ENCODE measurements around the gene PIP4P1. TPM values are rescaled to one million over a fixed set of nuclear protein-coding genes. Genes with fewer than 3 reads are reported as not detected.
A peak's percentile ranks its signal among the peaks of the same experiment; 100 is the strongest.

PIP4P1 gene
- total and polyA plus RNA-seq, 2 of the 13 experiments (the other 11 are each of a cell fraction or from before 2014, with no cell fraction given) = 33.4 to 47.0 TPM

DNA sequence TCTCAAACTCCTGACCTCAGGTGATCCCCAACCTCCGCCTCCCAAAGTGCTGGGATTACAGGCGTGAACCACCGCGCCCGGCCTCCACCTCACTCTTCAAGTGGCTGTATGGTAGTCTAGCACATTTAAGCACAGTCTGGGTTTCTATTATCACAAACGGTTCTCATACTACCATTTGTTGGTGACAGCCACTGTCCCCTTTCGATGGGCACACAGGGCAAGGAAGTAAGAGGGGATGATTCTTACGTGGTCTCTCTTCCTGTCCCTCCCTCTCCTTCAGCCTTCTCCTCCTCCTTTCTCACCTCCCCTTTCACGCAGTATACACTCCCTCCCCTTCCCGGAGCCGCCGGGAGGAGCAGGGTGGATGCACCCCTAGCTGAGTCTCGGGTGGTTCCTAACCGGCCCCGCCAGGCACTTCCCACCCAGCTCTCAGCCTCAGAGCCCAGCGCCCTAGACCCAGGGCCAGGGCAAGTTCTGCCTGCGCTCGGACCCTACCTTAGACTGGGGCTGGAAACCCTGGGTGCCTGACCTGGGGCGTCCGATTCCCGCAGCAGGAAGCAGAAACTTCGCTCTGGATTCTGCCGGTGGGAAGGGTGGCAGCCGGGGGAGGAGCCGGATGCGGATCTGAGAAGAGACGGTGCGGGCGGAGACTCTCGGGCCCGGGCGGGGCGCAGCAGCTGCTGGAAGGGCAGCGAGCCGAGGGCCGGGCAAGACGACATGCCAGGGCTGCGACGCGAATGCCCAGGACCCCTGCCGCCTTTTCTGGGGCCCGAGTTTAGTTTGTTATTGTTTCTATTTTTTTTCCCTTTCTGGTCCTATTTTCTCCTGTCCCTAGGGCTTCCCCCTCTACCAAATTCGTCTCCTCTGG lies 48.1 kb downstream of the PIP4P1 start, which contains the start of gene TEP1 (continued):
- TF ChIP-seq, protein P1, sequence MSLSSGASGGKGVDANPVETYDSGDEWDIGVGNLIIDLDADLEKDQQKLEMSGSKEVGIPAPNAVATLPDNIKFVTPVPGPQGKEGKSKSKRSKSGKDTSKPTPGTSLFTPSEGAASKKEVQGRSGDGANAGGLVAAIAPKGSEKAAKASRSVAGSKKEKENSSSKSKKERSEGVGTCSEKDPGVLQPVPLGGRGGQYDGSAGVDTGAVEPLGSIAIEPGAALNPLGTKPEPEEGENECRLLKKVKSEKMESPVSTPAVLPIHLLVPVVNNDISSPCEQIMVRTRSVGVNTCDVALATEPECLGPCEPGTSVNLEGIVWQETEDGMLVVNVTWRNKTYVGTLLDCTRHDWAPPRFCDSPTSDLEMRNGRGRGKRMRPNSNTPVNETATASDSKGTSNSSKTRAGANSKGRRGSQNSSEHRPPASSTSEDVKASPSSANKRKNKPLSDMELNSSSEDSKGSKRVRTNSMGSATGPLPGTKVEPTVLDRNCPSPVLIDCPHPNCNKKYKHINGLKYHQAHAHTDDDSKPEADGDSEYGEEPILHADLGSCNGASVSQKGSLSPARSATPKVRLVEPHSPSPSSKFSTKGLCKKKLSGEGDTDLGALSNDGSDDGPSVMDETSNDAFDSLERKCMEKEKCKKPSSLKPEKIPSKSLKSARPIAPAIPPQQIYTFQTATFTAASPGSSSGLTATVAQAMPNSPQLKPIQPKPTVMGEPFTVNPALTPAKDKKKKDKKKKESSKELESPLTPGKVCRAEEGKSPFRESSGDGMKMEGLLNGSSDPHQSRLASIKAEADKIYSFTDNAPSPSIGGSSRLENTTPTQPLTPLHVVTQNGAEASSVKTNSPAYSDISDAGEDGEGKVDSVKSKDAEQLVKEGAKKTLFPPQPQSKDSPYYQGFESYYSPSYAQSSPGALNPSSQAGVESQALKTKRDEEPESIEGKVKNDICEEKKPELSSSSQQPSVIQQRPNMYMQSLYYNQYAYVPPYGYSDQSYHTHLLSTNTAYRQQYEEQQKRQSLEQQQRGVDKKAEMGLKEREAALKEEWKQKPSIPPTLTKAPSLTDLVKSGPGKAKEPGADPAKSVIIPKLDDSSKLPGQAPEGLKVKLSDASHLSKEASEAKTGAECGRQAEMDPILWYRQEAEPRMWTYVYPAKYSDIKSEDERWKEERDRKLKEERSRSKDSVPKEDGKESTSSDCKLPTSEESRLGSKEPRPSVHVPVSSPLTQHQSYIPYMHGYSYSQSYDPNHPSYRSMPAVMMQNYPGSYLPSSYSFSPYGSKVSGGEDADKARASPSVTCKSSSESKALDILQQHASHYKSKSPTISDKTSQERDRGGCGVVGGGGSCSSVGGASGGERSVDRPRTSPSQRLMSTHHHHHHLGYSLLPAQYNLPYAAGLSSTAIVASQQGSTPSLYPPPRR (CRISPR knock-in tag; IDR thresholded peaks at IDR 0.05; ENCODE audit: borderline replicate concordance) = peak; percentile 17; the same call in 1 of the 2 replicates
- TF ChIP-seq SIN3B (IDR thresholded peaks at IDR 0.05; ENCODE audit: low read length) = peak; percentile 40; the same call in 1 of the 2 replicates
- TF ChIP-seq, protein P2, sequence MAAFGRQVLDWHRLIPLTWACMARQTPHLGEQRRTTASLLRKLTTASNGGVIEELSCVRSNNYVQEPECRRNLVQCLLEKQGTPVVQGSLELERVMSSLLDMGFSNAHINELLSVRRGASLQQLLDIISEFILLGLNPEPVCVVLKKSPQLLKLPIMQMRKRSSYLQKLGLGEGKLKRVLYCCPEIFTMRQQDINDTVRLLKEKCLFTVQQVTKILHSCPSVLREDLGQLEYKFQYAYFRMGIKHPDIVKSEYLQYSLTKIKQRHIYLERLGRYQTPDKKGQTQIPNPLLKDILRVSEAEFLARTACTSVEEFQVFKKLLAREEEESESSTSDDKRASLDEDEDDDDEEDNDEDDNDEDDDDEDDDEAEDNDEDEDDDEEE (CRISPR knock-in tag; IDR thresholded peaks at IDR 0.05) = peak; percentile 92
- TF ChIP-seq XRCC5 (optimal IDR thresholded peaks at IDR 0.05; ENCODE audit: low read length) = peak; percentile 79
- TF ChIP-seq, protein P3, sequence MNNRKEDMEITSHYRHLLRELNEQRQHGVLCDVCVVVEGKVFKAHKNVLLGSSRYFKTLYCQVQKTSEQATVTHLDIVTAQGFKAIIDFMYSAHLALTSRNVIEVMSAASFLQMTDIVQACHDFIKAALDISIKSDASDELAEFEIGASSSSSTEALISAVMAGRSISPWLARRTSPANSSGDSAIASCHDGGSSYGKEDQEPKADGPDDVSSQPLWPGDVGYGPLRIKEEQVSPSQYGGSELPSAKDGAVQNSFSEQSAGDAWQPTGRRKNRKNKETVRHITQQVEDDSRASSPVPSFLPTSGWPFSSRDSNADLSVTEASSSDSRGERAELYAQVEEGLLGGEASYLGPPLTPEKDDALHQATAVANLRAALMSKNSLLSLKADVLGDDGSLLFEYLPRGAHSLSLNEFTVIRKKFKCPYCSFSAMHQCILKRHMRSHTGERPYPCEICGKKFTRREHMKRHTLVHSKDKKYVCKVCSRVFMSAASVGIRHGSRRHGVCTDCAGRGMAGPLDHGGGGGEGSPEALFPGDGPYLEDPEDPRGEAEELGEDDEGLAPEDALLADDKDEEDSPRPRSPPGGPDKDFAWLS (CRISPR knock-in tag; IDR thresholded peaks at IDR 0.05; ENCODE audit: borderline replicate concordance) = peak; percentile 80; the same call in 1 of the 2 replicates
- peak; percentile 89 for TF ChIP-seq TBX2 (CRISPR knock-in tag; IDR thresholded peaks at IDR 0.05; ENCODE audit: borderline replicate concordance)
- no peak for TF ChIP-seq ZNF225 (CRISPR knock-in tag; IDR thresholded peaks at IDR 0.05)
- TF ChIP-seq ELF4 (CRISPR knock-in tag; IDR thresholded peaks at IDR 0.05; ENCODE audit: borderline replicate concordance) = peak; percentile 33; the same call in 1 of the 2 replicates
- peak; percentile 82 for TF ChIP-seq ZNF883 (CRISPR knock-in tag; IDR thresholded peaks at IDR 0.05; ENCODE audit: not compliant biosample characterization)
- peak; percentile 95; the same call in 1 of the 2 replicates for TF ChIP-seq ZSCAN20 (CRISPR knock-in tag; IDR thresholded peaks at IDR 0.05; ENCODE audit: borderline replicate concordance)
- TF ChIP-seq, protein P4, sequence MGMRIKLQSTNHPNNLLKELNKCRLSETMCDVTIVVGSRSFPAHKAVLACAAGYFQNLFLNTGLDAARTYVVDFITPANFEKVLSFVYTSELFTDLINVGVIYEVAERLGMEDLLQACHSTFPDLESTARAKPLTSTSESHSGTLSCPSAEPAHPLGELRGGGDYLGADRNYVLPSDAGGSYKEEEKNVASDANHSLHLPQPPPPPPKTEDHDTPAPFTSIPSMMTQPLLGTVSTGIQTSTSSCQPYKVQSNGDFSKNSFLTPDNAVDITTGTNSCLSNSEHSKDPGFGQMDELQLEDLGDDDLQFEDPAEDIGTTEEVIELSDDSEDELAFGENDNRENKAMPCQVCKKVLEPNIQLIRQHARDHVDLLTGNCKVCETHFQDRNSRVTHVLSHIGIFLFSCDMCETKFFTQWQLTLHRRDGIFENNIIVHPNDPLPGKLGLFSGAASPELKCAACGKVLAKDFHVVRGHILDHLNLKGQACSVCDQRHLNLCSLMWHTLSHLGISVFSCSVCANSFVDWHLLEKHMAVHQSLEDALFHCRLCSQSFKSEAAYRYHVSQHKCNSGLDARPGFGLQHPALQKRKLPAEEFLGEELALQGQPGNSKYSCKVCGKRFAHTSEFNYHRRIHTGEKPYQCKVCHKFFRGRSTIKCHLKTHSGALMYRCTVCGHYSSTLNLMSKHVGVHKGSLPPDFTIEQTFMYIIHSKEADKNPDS (CRISPR knock-in tag; IDR thresholded peaks at IDR 0.05) = no peak
- TF ChIP-seq, protein P5, sequence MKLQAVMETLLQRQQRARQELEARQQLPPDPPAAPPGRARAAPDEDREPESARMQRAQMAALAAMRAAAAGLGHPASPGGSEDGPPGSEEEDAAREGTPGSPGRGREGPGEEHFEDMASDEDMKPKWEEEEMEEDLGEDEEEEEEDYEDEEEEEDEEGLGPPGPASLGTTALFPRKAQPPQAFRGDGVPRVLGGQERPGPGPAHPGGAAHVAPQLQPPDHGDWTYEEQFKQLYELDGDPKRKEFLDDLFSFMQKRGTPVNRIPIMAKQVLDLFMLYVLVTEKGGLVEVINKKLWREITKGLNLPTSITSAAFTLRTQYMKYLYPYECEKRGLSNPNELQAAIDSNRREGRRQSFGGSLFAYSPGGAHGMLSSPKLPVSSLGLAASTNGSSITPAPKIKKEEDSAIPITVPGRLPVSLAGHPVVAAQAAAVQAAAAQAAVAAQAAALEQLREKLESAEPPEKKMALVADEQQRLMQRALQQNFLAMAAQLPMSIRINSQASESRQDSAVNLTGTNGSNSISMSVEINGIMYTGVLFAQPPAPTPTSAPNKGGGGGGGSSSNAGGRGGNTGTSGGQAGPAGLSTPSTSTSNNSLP (IDR thresholded peaks at IDR 0.05; ENCODE audit: low read depth, low read length) = no peak; the same call in 1 of the 2 replicates
- TF ChIP-seq HNRNPLL (IDR thresholded peaks at IDR 0.05; ENCODE audit: low read depth, low read length, poor library complexity, severe bottlenecking) = peak; percentile 92
